ENCODE results near the gene OR8I2. TPM values are rescaled to one million over a fixed set of nuclear protein-coding genes. Genes with fewer than 3 reads are reported as not detected.
A peak's percentile ranks its signal among the peaks of the same experiment; 100 is the strongest.
"Not testable (repeated sequence)": the region's sequence is repeated elsewhere in the genome, so short reads cannot be mapped to it uniquely, and the experiment has no call there.

The OR8I2 gene
- not detected for total RNA-seq

DNA sequence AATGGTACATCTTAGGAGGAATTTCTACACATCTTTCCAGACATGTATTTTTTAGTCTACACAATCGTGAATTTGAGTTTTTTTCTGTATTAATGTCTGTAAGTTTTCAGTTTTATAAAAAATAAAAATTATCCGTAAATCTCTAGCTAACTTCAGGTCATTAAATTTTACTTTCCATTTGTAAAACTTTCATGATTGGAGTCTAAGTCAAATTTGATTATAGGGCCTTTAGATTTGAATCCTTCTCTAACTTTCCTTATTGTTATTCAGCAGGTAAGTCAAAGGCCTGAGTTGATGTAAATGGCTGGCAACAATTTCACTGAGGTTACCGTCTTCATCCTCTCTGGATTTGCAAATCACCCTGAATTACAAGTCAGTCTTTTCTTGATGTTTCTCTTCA is at the start of gene OR8I2:
Gene OR8I2 (plus strand): TSS at position 301 of the 400 bp plus-strand sequence. CDS start 0 bp downstream, at position 301.
- ATAC-seq (no peak), DNase-seq (ENCODE audit: low spot score in 2 of 2) (no peak)
- Mint-ChIP-seq H3K9me3 (peaks cover 9 to 15% of the 10 kb centered on the region in 2 donors), H3K36me3 (no peaks in the 10 kb centered on the region), H3K27ac (no peak within 1 kb of the TSS)

DNA sequence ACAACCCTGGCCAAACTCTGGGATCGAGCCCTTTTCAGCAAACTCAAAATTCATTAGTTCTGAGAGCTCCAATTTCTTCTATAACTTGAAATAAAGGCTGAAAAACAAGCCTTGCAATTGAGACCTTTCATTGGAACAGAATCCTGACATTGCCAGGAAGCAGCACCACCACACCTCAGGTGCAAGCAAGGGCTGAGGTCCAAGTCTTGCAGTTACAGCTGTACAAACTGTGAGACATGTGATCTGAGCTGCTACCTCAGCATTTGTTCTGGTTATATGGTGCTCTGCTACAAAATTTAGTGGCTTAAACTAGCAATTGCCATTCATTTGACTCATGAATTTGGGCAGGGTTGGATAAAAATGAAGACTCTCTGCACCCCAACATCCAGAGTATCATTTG is 47.6 kb upstream of the OR8I2 start:
- H3K36me3 Mint-ChIP-seq: peaks cover 0 to 11% of the 10 kb centered on the region in 2 donors
- ATAC-seq (no peak), DNase-seq (ENCODE audit: low spot score in 2 of 2) (no peak)
- H3K9me3 Mint-ChIP-seq: peaks cover 12 to 17% of the 10 kb centered on the region in 2 donors
- H3K27ac Mint-ChIP-seq: no peak overlapping the region

DNA sequence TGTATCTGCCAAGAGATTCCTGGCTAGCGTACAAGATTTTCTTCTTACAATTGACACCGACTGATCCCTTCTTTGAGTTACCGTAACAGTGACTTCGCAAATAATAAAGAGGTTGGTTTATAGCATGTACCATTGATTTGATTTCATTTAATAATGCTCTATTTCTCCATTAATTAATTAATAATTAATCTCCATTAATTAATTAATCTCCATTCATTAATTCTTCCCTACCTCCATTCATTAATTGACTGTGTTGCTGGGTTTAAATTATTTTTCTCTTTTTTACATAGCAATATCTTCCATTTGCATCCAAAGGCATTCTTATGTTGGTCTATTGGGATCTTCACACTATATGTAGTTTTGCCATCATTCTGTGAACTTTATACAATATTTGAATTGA is 44.6 kb upstream of the OR8I2 start:
- ATAC-seq (no peak), DNase-seq (ENCODE audit: low spot score in 2 of 2) (no peak)

DNA sequence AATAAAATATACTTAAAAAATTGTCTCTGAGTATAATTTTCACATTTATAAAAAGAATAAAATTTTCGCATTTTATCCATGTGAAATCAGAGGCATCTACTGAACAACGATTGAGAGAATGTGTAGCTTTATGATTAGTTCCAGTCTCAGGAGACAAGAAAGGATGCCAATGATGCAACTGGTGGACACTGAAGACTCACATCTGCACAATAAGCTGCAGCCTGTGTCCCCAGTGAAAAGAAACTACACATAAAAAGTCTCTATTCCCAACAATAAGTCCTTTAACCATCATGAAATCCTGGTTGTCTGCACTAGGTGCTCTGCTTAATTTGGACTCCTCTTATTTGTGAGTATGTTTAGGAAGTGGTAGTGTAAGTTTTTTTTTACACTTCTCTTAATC is 43.6 kb upstream of the OR8I2 start:
- no peak for DNase-seq (ENCODE audit: low spot score in 2 of 2)
- H3K9me3 Mint-ChIP-seq: peaks cover 11 to 12% of the 10 kb centered on the region in 2 donors
- no peak for ATAC-seq
- peaks cover 0 to under 1% of the 10 kb centered on the region in 2 donors for H3K36me3 Mint-ChIP-seq
- H3K27ac Mint-ChIP-seq: no peak overlapping the region

More for the DNA sequence above, 44.6 kb upstream of the OR8I2 start:
- Mint-ChIP-seq H3K36me3 (peaks cover 0 to under 1% of the 10 kb centered on the region in 2 donors), H3K27ac (no peak overlapping the region), H3K9me3 (peaks cover 9 to 11% of the 10 kb centered on the region in 2 donors)

DNA sequence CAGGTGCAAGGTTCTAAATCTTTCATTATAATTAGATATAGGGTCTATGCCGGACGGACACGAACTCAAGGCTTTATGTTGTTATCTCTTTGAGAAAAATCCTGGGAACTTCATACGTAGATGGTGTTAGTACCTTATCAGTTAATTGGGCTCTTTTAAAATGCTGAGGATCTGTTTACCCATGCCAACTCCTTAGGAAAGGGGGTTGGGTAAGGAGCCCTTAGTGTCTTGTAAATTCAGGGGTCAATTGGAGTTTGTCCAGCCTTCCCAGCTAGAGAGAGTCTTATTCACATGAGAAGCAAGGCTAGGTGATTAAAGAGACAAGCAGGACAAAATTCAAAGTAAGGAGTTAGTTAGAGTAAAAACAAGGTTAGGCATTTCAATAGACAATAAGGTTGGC is 36.7 kb upstream of the OR8I2 start:
- H3K36me3 Mint-ChIP-seq: peaks cover 0 to 19% of the 10 kb centered on the region in 2 donors

DNA sequence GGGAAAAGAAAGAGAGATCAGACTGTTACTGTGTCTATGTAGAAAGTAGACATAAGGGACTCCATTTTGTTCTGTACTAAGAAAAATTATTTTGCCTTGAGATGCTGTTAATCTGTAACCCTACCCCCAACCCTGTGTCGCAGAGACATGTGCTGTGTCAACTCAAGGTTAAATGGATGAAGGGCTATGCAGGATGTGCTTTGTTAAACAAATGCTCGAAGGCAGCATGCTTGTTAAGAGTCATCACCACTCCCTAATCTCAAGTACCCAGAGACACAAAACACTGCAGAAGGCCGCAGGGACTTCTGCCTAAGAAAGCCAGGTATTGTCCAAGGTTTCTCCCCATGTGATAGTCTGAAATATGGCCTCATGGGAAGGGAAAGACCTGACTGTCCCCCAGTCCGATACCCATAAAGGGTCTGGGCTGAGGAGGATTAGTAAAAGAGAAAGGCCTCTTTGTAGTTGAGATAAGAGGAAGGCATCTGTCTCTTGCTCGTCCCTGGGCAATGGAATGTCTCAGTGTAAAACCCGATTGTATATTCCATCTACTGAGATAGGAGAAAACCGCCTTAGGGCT is 35.4 kb upstream of the OR8I2 start:
- not testable (repeated sequence) for H3K27ac Mint-ChIP-seq; DNase-seq (ENCODE audit: low spot score in 2 of 2); ATAC-seq
- H3K9me3 Mint-ChIP-seq: peaks cover 20% of the 10 kb centered on the region in 2 donors
- peaks cover 0 to 19% of the 10 kb centered on the region in 2 donors for H3K36me3 Mint-ChIP-seq

More for the DNA sequence above, 36.7 kb upstream of the OR8I2 start:
- DNase-seq (ENCODE audit: low spot score in 2 of 2); H3K27ac Mint-ChIP-seq; ATAC-seq: not testable (repeated sequence)
- H3K9me3 Mint-ChIP-seq: peaks cover 25 to 26% of the 10 kb centered on the region in 2 donors

DNA sequence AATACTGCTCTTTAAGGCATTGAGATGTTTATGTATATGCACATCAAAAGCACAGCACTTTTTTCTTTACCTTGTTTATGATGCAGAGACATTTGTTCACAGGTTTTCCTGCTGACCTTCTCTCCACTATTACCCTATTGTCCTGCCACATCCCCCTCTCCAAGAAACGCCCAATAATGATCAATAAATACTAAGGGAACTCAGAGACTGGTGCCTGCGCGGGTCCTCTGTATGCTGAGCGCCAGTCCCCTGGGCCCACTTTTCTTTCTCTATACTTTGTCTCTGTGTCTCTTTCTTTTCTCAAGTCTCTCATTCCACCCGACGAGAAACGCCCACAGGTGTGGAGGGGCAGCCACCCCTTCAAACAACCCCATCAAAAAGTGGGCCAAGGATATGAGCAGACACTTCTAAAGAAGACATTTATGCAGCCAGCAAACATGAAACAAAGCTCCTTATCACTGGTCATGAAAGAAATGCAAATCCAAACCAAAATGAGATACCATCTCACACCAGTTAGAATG is 34.8 kb upstream of the OR8I2 start:
- H3K9me3 Mint-ChIP-seq: peaks cover 20% of the 10 kb centered on the region in 2 donors
- peaks cover 0 to 19% of the 10 kb centered on the region in 2 donors for H3K36me3 Mint-ChIP-seq
- not testable (repeated sequence) for ATAC-seq; DNase-seq (ENCODE audit: low spot score in 2 of 2)
- peak overlapping the region in 1 of 2 donors; percentile 57 for H3K27ac Mint-ChIP-seq

DNA sequence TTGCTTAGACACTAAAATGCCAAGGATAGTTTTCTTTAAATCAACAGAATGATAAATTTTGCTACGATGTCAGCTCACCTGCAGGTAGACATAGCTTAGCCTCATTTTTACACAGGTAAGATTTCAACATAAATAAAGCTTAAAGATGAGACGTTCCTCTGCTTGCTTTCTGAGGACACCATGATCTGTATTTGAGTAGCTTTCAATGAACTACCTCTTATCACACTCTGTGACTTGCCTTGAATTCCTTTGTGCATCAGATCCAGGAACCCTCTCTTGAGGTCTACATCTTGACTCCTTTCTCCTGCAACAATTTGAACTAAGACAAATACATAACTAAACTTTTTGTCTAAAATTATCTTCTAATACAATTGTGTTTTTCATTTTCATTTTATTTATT is 26.1 kb upstream of the OR8I2 start:
- DNase-seq (ENCODE audit: low spot score in 2 of 2) (no peak), ATAC-seq (no peak)
- Mint-ChIP-seq H3K27ac (no peak overlapping the region), H3K9me3 (peaks cover 10 to 21% of the 10 kb centered on the region in 2 donors), H3K36me3 (no peaks in the 10 kb centered on the region)

DNA sequence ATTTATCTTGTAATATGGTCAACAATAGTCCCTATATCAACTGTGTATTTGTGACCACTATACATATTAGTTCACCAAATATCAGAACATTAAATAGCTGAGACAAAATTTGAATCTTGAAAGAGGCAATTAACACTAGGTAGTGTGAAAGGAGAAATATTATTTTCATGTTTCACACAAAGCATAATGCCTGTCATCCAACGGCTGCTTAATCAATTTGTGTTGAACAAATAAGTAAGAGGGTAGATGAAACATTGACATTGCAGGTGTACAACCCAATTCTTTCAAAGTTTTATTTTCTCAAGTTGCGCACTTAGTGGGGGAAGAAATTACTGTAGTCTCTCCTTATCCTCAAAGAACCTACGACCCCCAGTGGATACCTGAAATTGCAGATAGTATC is 3.4 kb upstream of the OR8I2 start:
- peaks cover 7 to 12% of the 10 kb centered on the region in 2 donors for H3K9me3 Mint-ChIP-seq
- H3K36me3 Mint-ChIP-seq: no peaks in the 10 kb centered on the region
- H3K27ac Mint-ChIP-seq: no peak overlapping the region
- ATAC-seq: no peak
- no peak for DNase-seq (ENCODE audit: low spot score in 2 of 2)

DNA sequence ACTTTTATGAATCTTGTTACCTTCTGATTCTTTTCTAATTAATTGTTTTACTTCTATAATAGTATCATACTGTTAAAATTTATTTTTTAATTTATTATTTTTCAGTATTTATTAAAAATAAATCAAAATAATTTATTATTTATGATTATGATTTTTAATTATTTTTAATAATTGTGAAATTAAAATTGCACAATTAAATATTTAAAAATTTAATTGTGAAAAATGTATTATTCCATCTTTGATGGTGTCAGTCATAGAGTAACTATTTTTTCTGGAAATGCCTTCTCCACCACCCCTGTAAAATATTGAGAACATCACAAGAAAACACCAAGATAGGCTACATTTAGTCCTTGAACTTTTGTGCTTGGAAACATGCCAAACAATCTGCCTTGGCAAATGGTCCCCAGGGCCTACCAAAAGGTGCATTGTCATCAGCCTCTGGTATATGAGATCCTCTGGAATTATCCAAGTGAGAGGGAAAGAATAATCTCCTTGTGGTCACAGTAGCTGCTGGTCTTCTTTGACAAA is 10.2 kb downstream of the OR8I2 start, which contains the start of gene OR8H2:
Gene OR8H2 (plus strand): TSS at position 478 of the 528 bp plus-strand sequence. CDS start 1,356 bp downstream, outside the sequence.
- Mint-ChIP-seq H3K27ac (no peak within 1 kb of the TSS), H3K9me3 (peaks cover 7 to 18% of the 10 kb centered on the region in 2 donors), H3K36me3 (peaks cover 0 to 5% of the 10 kb centered on the region in 2 donors)
- no peak for ATAC-seq
- no peak for DNase-seq (ENCODE audit: low spot score in 2 of 2)

DNA sequence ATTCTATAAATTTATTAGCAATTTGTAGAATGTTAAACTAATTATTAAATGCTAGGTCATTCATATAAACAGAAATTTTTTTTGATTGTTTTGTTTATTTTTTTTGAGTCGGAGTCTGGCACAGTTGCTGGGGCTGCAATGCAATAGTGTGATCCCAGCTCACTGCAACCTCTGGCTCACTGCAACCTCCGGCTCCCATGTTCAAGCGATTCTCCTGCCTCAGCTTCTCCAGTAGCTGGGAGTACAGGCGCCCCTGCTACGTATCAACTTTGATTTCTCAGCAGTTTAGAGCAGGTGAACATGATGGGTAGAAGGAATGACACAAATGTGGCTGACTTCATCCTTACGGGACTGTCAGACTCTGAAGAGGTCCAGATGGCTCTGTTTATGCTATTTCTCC is 29.0 kb downstream of the OR8I2 start, which contains the start of gene OR8H3:
Gene OR8H3 (plus strand): TSS at position 301 of the 400 bp plus-strand sequence. CDS start 0 bp downstream, at position 301.
- Mint-ChIP-seq H3K36me3 (no peaks in the 10 kb centered on the region), H3K27ac (no peak within 1 kb of the TSS), H3K9me3 (peaks cover 12 to 13% of the 10 kb centered on the region in 2 donors)
- ATAC-seq: no peak
- DNase-seq (ENCODE audit: low spot score in 2 of 2): no peak

DNA sequence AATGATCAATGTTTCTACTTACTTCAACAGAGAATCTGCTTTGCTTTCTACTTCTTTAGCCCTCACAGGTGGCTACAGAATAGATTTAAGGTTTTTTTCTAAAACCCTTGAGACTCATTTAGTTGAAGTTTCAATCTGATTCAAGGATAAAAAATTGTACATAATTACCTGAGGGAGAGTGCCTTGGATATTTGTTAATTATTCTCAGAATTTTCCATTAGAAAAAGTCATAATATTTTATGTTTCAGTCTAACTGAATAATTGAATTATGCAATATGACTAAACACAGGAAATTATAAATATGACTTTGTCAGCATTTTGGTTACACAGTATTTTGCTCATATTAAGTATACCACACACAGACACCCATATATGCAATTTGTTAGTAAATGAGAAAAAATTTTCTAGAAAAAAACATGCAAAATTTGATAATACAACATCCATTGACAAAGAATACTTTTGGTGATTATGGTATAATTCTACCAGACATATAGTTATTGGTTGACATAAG is 47.1 kb downstream of the OR8I2 start, which contains the start of gene OR8J3:
Gene OR8J3 (minus strand): TSS at position 51 of the 511 bp plus-strand sequence. CDS start 2,483 bp downstream, outside the sequence.
- no peak for DNase-seq (ENCODE audit: low spot score in 2 of 2)
- no peak for ATAC-seq
- Mint-ChIP-seq H3K9me3 (peaks cover 12 to 16% of the 10 kb centered on the region in 2 donors), H3K27ac (no peak within 1 kb of the TSS), H3K36me3 (no peaks in the 10 kb centered on the region)

DNA sequence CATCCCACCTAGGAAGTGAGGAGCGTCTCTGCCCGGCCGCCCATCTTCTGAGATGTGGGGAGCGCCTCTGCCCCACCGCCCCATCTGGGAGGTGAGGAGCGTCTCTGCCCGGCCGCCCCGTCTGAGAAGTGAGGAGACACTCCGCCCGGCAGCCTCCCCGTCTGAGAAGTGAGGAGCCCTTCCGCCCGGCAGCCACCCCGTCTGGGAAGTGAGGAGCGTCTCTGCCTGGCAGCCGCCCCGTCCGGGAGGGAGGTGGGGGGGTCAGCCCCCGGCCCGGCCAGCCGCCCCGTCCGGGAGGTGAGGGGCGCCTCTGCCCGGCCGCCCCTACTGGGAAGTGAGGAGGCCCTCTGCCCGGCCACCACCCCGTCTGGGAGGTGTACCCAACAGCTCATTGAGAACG is 50.6 kb downstream of the OR8I2 start:
- ATAC-seq; H3K27ac Mint-ChIP-seq; H3K36me3 Mint-ChIP-seq; DNase-seq (ENCODE audit: low spot score in 2 of 2): not testable (repeated sequence)
- H3K9me3 Mint-ChIP-seq: peaks cover 8 to 13% of the 10 kb centered on the region in 2 donors

Other genes starting within 250 kb of the OR8I2 start
- not detected for gene TRIM51, start 210.0 kb upstream of the OR8I2 start, total RNA-seq
- gene OR5W2, start 178.7 kb upstream of the OR8I2 start, total RNA-seq: not detected
- not detected for gene OR5I1, start 156.9 kb upstream of the OR8I2 start, total RNA-seq
- gene OR10AG1, start 123.4 kb upstream of the OR8I2 start, total RNA-seq: not detected
- not detected for gene OR5F1, start 98.7 kb upstream of the OR8I2 start, total RNA-seq
- not detected for gene OR5AS1, start 65.7 kb upstream of the OR8I2 start, total RNA-seq
- gene OR8H2, start 10.4 kb downstream of the OR8I2 start, total RNA-seq: not detected
- not detected for gene OR8H3, start 29.1 kb downstream of the OR8I2 start, total RNA-seq
- gene OR8J3, start 46.9 kb downstream of the OR8I2 start, total RNA-seq: not detected
- gene OR8K5, start 67.0 kb downstream of the OR8I2 start, total RNA-seq: not detected
- gene OR5J2, start 83.3 kb downstream of the OR8I2 start, total RNA-seq: not detected
- not detected for gene OR5T2, start 140.9 kb downstream of the OR8I2 start, total RNA-seq
- gene OR5T3, start 158.9 kb downstream of the OR8I2 start, total RNA-seq: not detected
- gene OR5T1, start 180.8 kb downstream of the OR8I2 start, total RNA-seq: not detected
- gene OR8H1, start 198.9 kb downstream of the OR8I2 start, total RNA-seq: not detected
- not detected for gene OR8K3, start 221.8 kb downstream of the OR8I2 start, total RNA-seq